ENCODE measurements around the gene MAMDC4.
A peak's percentile ranks its signal among the peaks of the same experiment; 100 is the strongest.

GRCh38 chr9:136847826-136848392 is 4.2 kb upstream of the MAMDC4 start:
- TF ChIP-seq, protein P1, sequence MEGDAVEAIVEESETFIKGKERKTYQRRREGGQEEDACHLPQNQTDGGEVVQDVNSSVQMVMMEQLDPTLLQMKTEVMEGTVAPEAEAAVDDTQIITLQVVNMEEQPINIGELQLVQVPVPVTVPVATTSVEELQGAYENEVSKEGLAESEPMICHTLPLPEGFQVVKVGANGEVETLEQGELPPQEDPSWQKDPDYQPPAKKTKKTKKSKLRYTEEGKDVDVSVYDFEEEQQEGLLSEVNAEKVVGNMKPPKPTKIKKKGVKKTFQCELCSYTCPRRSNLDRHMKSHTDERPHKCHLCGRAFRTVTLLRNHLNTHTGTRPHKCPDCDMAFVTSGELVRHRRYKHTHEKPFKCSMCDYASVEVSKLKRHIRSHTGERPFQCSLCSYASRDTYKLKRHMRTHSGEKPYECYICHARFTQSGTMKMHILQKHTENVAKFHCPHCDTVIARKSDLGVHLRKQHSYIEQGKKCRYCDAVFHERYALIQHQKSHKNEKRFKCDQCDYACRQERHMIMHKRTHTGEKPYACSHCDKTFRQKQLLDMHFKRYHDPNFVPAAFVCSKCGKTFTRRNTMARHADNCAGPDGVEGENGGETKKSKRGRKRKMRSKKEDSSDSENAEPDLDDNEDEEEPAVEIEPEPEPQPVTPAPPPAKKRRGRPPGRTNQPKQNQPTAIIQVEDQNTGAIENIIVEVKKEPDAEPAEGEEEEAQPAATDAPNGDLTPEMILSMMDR (IDR thresholded peaks at IDR 0.05 in 2 of 3, conservative IDR thresholded peaks at IDR 0.05 in 1 of 3; ENCODE audit: borderline replicate concordance in 1 of 3, insufficient read depth in 1 of 3, low read depth in 2 of 3, low read length in 2 of 3): no peak
- TF ChIP-seq CEBPB (IDR thresholded peaks at IDR 0.05; ENCODE audit: low read depth) (no peak), MAX (IDR thresholded peaks at IDR 0.05) (no peak), YY1 (IDR thresholded peaks at IDR 0.05; ENCODE audit: extremely low read depth, insufficient replicate concordance, low read depth, low read length) (no peak), POLR2A (IDR thresholded peaks at IDR 0.05; ENCODE audit: borderline replicate concordance, extremely low read depth, insufficient read depth, insufficient read length) (peak; percentile 81), EZH2 (IDR thresholded peaks at IDR 0.05) (no peak), SP1 (IDR thresholded peaks at IDR 0.05; ENCODE audit: low read depth) (no peak), REST (IDR thresholded peaks at IDR 0.05; ENCODE audit: low read depth) (no peak), POLR2AphosphoS5 (IDR thresholded peaks at IDR 0.05; ENCODE audit: low read depth, low read length) (peak; percentile 70; the same call in 1 of the 2 replicates), EZH2phosphoT487 (IDR thresholded peaks at IDR 0.05; ENCODE audit: borderline replicate concordance) (no peak)
